ENCODE results near the gene LRRC7.

The LRRC7 gene

GRCh38 chr1:69569576-69570328 lies 2.0 kb downstream of the LRRC7 start:
- H3K18ac ChIP-seq (ENCODE audit: low read length): no peak overlapping the region
- DNase-seq (ENCODE audit: low spot score): peak; percentile 18
- no peak overlapping the region for H2BK12ac ChIP-seq (ENCODE audit: low read length)
- no peak overlapping the region for H2BK120ac ChIP-seq (ENCODE audit: low read depth, low read length)
- no peak overlapping the region for H3K27ac ChIP-seq (replicated peaks; ENCODE audit: low read length)
- no peaks in the 10 kb centered on the region for H3K36me3 ChIP-seq (replicated peaks in 1 of 2; ENCODE audit: control insufficient read depth in 2 of 2, insufficient read depth in 2 of 2, low read length in 2 of 2)
- H3K4me3 ChIP-seq (ENCODE audit: low read length in 2 of 2): peak overlapping the region in 1 of 2 donors; percentile 24
- peak overlapping the region; percentile 57 for H2AFZ ChIP-seq (ENCODE audit: low read length)
- H3K14ac ChIP-seq (ENCODE audit: low read length): no peak overlapping the region
- H3K4me2 ChIP-seq (ENCODE audit: insufficient read depth, low read length, poor library complexity, severe bottlenecking): peak overlapping the region; percentile 98
- no peak overlapping the region for H2AK5ac ChIP-seq (ENCODE audit: low read depth, low read length)
- H2BK5ac ChIP-seq (ENCODE audit: low read length): no peak overlapping the region
- peaks cover 10 to 19% of the 10 kb centered on the region in 2 donors for H3K4me1 ChIP-seq (ENCODE audit: control insufficient read depth in 2 of 2, insufficient read depth in 1 of 2, low read depth in 1 of 2, low read length in 2 of 2)
- no peak overlapping the region for H3K9ac ChIP-seq (ENCODE audit: low read depth, low read length, poor library complexity)
- WGBS, 2 donors (ENCODE audit: extremely low coverage in 2 of 2, insufficient read length in 2 of 2, insufficient replicate concordance in 1 of 2): no CpG with 5 or more reads among the region's 26 CpGs
- no peak overlapping the region for H4K91ac ChIP-seq (ENCODE audit: low read depth, low read length, poor library complexity)
- peaks cover 6 to 65% (median 30%) of the 10 kb centered on the region in 3 experiments for H3K27me3 ChIP-seq (ENCODE audit: control insufficient read depth in 3 of 3, insufficient read depth in 3 of 3, low read depth in 1 of 3, low read length in 3 of 3)
- no peaks in the 10 kb centered on the region for H3K9me3 ChIP-seq (replicated peaks in 1 of 2; ENCODE audit: control insufficient read depth in 2 of 2, insufficient read depth in 1 of 2, low read depth in 1 of 2, low read length in 2 of 2)
- H3K4ac ChIP-seq (ENCODE audit: low read length): no peak overlapping the region
- no peak overlapping the region for H3K23ac ChIP-seq (ENCODE audit: low read depth, low read length, poor library complexity)
- H4K8ac ChIP-seq (ENCODE audit: low read depth, low read length): no peak overlapping the region
- no peak overlapping the region for H2BK15ac ChIP-seq (ENCODE audit: low read length)
- H3K79me1 ChIP-seq (ENCODE audit: low read depth, low read length): no peaks in the 10 kb centered on the region

DNA sequence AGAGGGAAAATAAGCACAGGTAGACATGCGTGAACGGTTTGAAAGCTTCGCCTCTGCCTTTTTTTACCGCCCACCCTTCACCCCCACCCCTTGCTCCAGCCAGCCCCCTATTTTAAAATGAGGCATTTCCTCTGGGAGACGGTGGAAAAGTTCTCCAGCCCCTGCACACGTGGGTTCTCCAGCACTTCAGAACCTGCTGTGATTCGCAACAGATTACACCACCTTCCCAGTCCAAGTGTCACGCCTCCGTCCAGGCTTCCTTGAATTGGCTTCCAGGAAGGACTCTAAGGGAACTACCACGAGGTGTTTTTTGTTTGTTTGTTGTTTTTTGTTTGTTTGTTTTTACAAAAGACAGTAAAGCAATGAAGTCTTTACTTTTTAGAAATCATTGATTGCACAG lies 2.6 kb downstream of the LRRC7 start:
- no peaks in the 10 kb centered on the region for H3K36me3 ChIP-seq (replicated peaks in 1 of 2; ENCODE audit: control insufficient read depth in 2 of 2, insufficient read depth in 2 of 2, low read length in 2 of 2)
- H3K4me3 ChIP-seq (ENCODE audit: low read length in 2 of 2): no peak overlapping the region
- H3K27ac ChIP-seq (replicated peaks; ENCODE audit: low read length): no peak overlapping the region
- H3K27me3 ChIP-seq (ENCODE audit: control insufficient read depth in 3 of 3, insufficient read depth in 3 of 3, low read depth in 1 of 3, low read length in 3 of 3): peaks cover 6 to 61% (median 30%) of the 10 kb centered on the region in 3 experiments
- DNase-seq (ENCODE audit: low spot score): peak; percentile 4
- no peaks in the 10 kb centered on the region for H3K9me3 ChIP-seq (replicated peaks in 1 of 2; ENCODE audit: control insufficient read depth in 2 of 2, insufficient read depth in 1 of 2, low read depth in 1 of 2, low read length in 2 of 2)
- H4K8ac ChIP-seq (ENCODE audit: low read depth, low read length): no peak overlapping the region
- no peak overlapping the region for H3K23ac ChIP-seq (ENCODE audit: low read depth, low read length, poor library complexity)
- no peaks in the 10 kb centered on the region for H3K79me1 ChIP-seq (ENCODE audit: low read depth, low read length)
- H3K9ac ChIP-seq (ENCODE audit: low read depth, low read length, poor library complexity): no peak overlapping the region
- H3K4me1 ChIP-seq (ENCODE audit: control insufficient read depth in 2 of 2, insufficient read depth in 1 of 2, low read depth in 1 of 2, low read length in 2 of 2): peaks cover 10 to 19% of the 10 kb centered on the region in 2 donors
- H2BK15ac ChIP-seq (ENCODE audit: low read length): no peak overlapping the region
- H2BK5ac ChIP-seq (ENCODE audit: low read length): no peak overlapping the region
- H3K14ac ChIP-seq (ENCODE audit: low read length): no peak overlapping the region
- H3K4me2 ChIP-seq (ENCODE audit: insufficient read depth, low read length, poor library complexity, severe bottlenecking): peak overlapping the region; percentile 25
- no peak overlapping the region for H2BK12ac ChIP-seq (ENCODE audit: low read length)
- H3K4ac ChIP-seq (ENCODE audit: low read length): no peak overlapping the region
- no peak overlapping the region for H4K91ac ChIP-seq (ENCODE audit: low read depth, low read length, poor library complexity)
- no peak overlapping the region for H2BK120ac ChIP-seq (ENCODE audit: low read depth, low read length)
- H3K18ac ChIP-seq (ENCODE audit: low read length): no peak overlapping the region
- WGBS, 2 donors (ENCODE audit: extremely low coverage in 2 of 2, insufficient read length in 2 of 2, insufficient replicate concordance in 1 of 2): no CpG with 5 or more reads among the region's 10 CpGs
- no peak overlapping the region for H2AK5ac ChIP-seq (ENCODE audit: low read depth, low read length)
- no peak overlapping the region for H2AFZ ChIP-seq (ENCODE audit: low read length)

- H3K14ac ChIP-seq (ENCODE audit: low read length): no peak overlapping the region
- no peak overlapping the region for H2BK5ac ChIP-seq (ENCODE audit: low read length)
- H4K8ac ChIP-seq (ENCODE audit: low read depth, low read length): no peak overlapping the region
- H2AK5ac ChIP-seq (ENCODE audit: low read depth, low read length): no peak overlapping the region
- no peaks in the 10 kb centered on the region for H3K79me1 ChIP-seq (ENCODE audit: low read depth, low read length)
- no peak overlapping the region for H2AFZ ChIP-seq (ENCODE audit: low read length)
- H2BK120ac ChIP-seq (ENCODE audit: low read depth, low read length): no peak overlapping the region
- no peak overlapping the region for H2BK12ac ChIP-seq (ENCODE audit: low read length)
- peaks cover 8 to 16% of the 10 kb centered on the region in 2 donors for H3K4me1 ChIP-seq (ENCODE audit: control insufficient read depth in 2 of 2, insufficient read depth in 1 of 2, low read depth in 1 of 2, low read length in 2 of 2)
- no peak overlapping the region for H2BK15ac ChIP-seq (ENCODE audit: low read length)
- no peak overlapping the region for H4K91ac ChIP-seq (ENCODE audit: low read depth, low read length, poor library complexity)
- H3K4me2 ChIP-seq (ENCODE audit: insufficient read depth, low read length, poor library complexity, severe bottlenecking): no peak overlapping the region
- no peak overlapping the region for H3K23ac ChIP-seq (ENCODE audit: low read depth, low read length, poor library complexity)
- H3K4me3 ChIP-seq (ENCODE audit: low read length in 2 of 2): no peak overlapping the region
- H3K36me3 ChIP-seq (replicated peaks in 1 of 2; ENCODE audit: control insufficient read depth in 2 of 2, insufficient read depth in 2 of 2, low read length in 2 of 2): no peaks in the 10 kb centered on the region
- H3K27ac ChIP-seq (replicated peaks; ENCODE audit: low read length): no peak overlapping the region
- peaks cover 6 to 42% (median 24%) of the 10 kb centered on the region in 3 experiments for H3K27me3 ChIP-seq (ENCODE audit: control insufficient read depth in 3 of 3, insufficient read depth in 3 of 3, low read depth in 1 of 3, low read length in 3 of 3)
- H3K18ac ChIP-seq (ENCODE audit: low read length): no peak overlapping the region
- H3K4ac ChIP-seq (ENCODE audit: low read length): no peak overlapping the region
- no peak overlapping the region for H3K9ac ChIP-seq (ENCODE audit: low read depth, low read length, poor library complexity)
- no CpG with 5 or more reads among the region's 2 CpGs for WGBS, 2 donors (ENCODE audit: extremely low coverage in 2 of 2, insufficient read length in 2 of 2, insufficient replicate concordance in 1 of 2)
- DNase-seq (ENCODE audit: low spot score): no peak
- no peaks in the 10 kb centered on the region for H3K9me3 ChIP-seq (replicated peaks in 1 of 2; ENCODE audit: control insufficient read depth in 2 of 2, insufficient read depth in 1 of 2, low read depth in 1 of 2, low read length in 2 of 2)
These were observed 5.2 kb downstream of the LRRC7 start for GRCh38 chr1:69572921-69573320.

DNA sequence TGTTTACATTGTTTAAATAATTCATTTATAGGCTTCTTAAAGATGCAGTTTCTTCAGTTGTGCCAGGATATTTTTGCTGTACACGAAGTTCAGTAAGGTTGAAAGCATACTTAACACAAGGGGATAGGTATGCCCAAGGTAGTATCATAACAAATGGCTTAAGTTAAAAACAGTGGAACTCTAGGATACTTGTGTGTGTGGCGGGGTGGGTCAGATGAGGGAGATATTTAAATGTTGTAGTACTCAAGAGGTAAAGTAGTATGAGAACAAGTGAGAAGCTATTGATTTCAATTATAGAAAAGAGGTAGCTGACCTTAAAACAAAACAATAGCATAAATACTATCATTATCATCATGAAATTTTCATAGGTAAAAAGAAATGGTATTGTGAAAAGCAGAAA lies 6.2 kb downstream of the LRRC7 start:
- H2BK120ac ChIP-seq (ENCODE audit: low read depth, low read length): no peak overlapping the region
- no peak overlapping the region for H3K4me2 ChIP-seq (ENCODE audit: insufficient read depth, low read length, poor library complexity, severe bottlenecking)
- no peak for DNase-seq (ENCODE audit: low spot score)
- no peak overlapping the region for H4K8ac ChIP-seq (ENCODE audit: low read depth, low read length)
- H3K14ac ChIP-seq (ENCODE audit: low read length): no peak overlapping the region
- no peak overlapping the region for H3K23ac ChIP-seq (ENCODE audit: low read depth, low read length, poor library complexity)
- no peak overlapping the region for H2AK5ac ChIP-seq (ENCODE audit: low read depth, low read length)
- no peak overlapping the region for H2BK5ac ChIP-seq (ENCODE audit: low read length)
- no CpG with 5 or more reads among the region's 2 CpGs for WGBS, 2 donors (ENCODE audit: extremely low coverage in 2 of 2, insufficient read length in 2 of 2, insufficient replicate concordance in 1 of 2)
- H3K4me3 ChIP-seq (ENCODE audit: low read length in 2 of 2): no peak overlapping the region
- no peak overlapping the region for H3K18ac ChIP-seq (ENCODE audit: low read length)
- H3K4ac ChIP-seq (ENCODE audit: low read length): no peak overlapping the region
- H3K27ac ChIP-seq (replicated peaks; ENCODE audit: low read length): no peak overlapping the region
- H3K9me3 ChIP-seq (replicated peaks in 1 of 2; ENCODE audit: control insufficient read depth in 2 of 2, insufficient read depth in 1 of 2, low read depth in 1 of 2, low read length in 2 of 2): no peaks in the 10 kb centered on the region
- H3K9ac ChIP-seq (ENCODE audit: low read depth, low read length, poor library complexity): no peak overlapping the region
- H2BK15ac ChIP-seq (ENCODE audit: low read length): no peak overlapping the region
- H4K91ac ChIP-seq (ENCODE audit: low read depth, low read length, poor library complexity): no peak overlapping the region
- H2AFZ ChIP-seq (ENCODE audit: low read length): no peak overlapping the region
- H3K36me3 ChIP-seq (replicated peaks in 1 of 2; ENCODE audit: control insufficient read depth in 2 of 2, insufficient read depth in 2 of 2, low read length in 2 of 2): no peaks in the 10 kb centered on the region
- peaks cover 4 to 34% (median 14%) of the 10 kb centered on the region in 3 experiments for H3K27me3 ChIP-seq (ENCODE audit: control insufficient read depth in 3 of 3, insufficient read depth in 3 of 3, low read depth in 1 of 3, low read length in 3 of 3)
- H3K79me1 ChIP-seq (ENCODE audit: low read depth, low read length): no peaks in the 10 kb centered on the region
- H3K4me1 ChIP-seq (ENCODE audit: control insufficient read depth in 2 of 2, insufficient read depth in 1 of 2, low read depth in 1 of 2, low read length in 2 of 2): peaks cover 5 to 9% of the 10 kb centered on the region in 2 donors
- H2BK12ac ChIP-seq (ENCODE audit: low read length): no peak overlapping the region

All from neuronal stem cell (in vitro differentiated cells).